Endothelial cell (in vitro differentiated cells): ENCODE measurements around the gene UQCC5. TPM values are rescaled to one million over a fixed set of nuclear protein-coding genes. Genes with fewer than 3 reads are reported as not detected.

ENCODE experiments used
- DNase-seq: peaks from one replicate; pipeline ENCODE4 v3.0.0; 2021; ENCODE audit warnings: low spot score
- H3K27ac Mint-ChIP-seq: one replicate; pipeline ENCODE4 v1.8.0; 2021; ENCODE audit warnings: mixed read lengths, inconsistent platforms; ENCODE audit not compliant: unreplicated experiment
- H3K27me3 Mint-ChIP-seq: one replicate; pipeline ENCODE4 v1.8.0; 2021; ENCODE audit warnings: mild to moderate bottlenecking, moderate library complexity, mixed read lengths, inconsistent platforms; ENCODE audit not compliant: unreplicated experiment
- H3K36me3 Mint-ChIP-seq: one replicate; pipeline ENCODE4 v1.8.0; 2021; ENCODE audit warnings: mild to moderate bottlenecking, low read depth, mixed read lengths, inconsistent platforms; ENCODE audit not compliant: unreplicated experiment
- H3K4me1 Mint-ChIP-seq: one replicate; pipeline ENCODE4 v1.8.0; 2021; ENCODE audit warnings: mild to moderate bottlenecking, mixed read lengths, inconsistent platforms; ENCODE audit not compliant: unreplicated experiment
- H3K4me3 Mint-ChIP-seq: one replicate; pipeline ENCODE4 v1.8.0; 2021; ENCODE audit warnings: mild to moderate bottlenecking, mixed read lengths, inconsistent platforms; ENCODE audit not compliant: unreplicated experiment
- H3K9me3 Mint-ChIP-seq: one replicate; pipeline ENCODE4 v1.8.0; 2021; ENCODE audit warnings: mixed read lengths, inconsistent platforms; ENCODE audit not compliant: unreplicated experiment
- total RNA-seq: library from RNA; stranded (reverse); fragmentation: NEBNext Ultra II Directional; extraction: Animal tissue kit (Norgen Biotek cat#: 25700); gene quantifications from one replicate; pipeline ENCODE4 v1.2.1, GENCODE V29; 2021; ENCODE audit not compliant: unreplicated experiment
- TF ChIP-seq, protein P1 (sequence below): fragments of 200-600 bp; sonication (generic); IDR thresholded peaks from one replicate; pipeline ENCODE4 v1.5.0; 2021; ENCODE audit warnings: antibody characterized with exemption; ENCODE audit not compliant: unreplicated experiment

Gene UQCC5
- total RNA-seq, 1 donor from 2014 or later = 13.3 TPM

DNA sequence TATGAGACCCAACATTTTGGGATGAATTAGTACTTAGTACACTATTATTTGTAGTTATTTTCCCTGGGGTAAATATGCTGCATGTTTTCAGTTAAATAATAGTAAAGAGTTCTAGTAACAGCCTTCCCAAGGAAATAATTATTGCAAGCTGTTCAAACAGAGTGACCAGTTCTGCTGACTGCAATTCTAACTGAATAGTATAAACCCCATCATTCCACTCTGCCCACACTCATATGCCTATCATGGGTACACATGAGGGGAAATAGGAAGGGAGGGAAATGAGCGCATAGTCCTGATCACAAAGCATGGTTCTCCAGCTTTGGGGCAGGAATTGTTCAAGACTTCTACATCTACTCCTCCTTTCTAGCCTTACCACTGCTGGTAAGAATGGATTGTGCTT is 18.7 kb downstream of the UQCC5 start:
- Mint-ChIP-seq H3K27ac (no peak overlapping the region), H3K9me3 (no peaks in the 10 kb centered on the region), H3K4me1 (no peaks in the 10 kb centered on the region)

DNA sequence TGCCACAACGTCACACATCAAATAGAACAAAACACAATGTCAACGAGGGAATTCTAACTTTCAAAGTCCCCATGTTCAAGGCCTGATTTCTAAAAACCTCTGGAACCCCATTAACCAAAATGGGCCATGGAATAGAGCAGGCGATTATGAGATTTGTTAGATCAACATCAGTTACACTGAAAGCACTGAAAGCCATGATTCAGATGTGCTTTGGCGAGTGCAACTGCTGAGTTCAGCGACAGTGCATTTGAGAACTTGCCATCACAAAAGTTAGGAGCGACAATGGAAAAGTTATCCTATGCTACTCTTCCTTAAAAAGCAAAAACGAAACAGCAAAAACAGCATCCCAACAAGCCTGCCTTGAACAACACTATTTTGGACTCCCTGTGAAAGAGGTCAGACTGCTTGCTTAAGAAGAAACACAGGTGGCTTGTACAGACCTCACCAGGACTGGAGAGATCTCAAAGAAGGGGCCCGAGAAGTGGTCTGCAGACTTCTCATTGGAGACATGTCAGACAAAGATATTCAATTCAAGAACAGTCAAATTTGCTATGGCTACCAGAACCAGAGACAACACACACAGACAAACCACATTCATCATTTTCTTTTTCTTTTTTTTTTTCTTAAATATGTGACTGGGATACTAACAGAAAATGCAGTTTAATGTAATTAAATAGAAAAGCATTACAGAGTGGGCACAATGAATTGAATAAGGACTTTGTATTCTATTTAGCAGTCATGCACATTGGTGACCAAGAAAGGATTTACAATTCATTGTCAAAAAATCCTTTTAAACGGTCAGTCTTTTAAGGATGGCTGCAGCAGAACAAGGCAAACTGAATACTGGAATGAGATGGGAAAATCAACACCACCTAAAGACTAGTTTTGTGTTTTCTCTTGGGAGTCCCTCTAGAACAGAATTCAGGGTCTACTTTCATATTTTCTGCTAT is 20.9 kb downstream of the UQCC5 start:
- H3K27ac Mint-ChIP-seq = no peak overlapping the region
- peaks cover 26% of the 10 kb centered on the region for H3K36me3 Mint-ChIP-seq
- no peaks in the 10 kb centered on the region for H3K4me1 Mint-ChIP-seq
- no peaks in the 10 kb centered on the region for H3K9me3 Mint-ChIP-seq
- H3K27me3 Mint-ChIP-seq = no peaks in the 10 kb centered on the region
- TF ChIP-seq, protein P1, sequence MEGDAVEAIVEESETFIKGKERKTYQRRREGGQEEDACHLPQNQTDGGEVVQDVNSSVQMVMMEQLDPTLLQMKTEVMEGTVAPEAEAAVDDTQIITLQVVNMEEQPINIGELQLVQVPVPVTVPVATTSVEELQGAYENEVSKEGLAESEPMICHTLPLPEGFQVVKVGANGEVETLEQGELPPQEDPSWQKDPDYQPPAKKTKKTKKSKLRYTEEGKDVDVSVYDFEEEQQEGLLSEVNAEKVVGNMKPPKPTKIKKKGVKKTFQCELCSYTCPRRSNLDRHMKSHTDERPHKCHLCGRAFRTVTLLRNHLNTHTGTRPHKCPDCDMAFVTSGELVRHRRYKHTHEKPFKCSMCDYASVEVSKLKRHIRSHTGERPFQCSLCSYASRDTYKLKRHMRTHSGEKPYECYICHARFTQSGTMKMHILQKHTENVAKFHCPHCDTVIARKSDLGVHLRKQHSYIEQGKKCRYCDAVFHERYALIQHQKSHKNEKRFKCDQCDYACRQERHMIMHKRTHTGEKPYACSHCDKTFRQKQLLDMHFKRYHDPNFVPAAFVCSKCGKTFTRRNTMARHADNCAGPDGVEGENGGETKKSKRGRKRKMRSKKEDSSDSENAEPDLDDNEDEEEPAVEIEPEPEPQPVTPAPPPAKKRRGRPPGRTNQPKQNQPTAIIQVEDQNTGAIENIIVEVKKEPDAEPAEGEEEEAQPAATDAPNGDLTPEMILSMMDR = no peak
- no peak overlapping the region for H3K4me3 Mint-ChIP-seq
- no peak for DNase-seq

More for the DNA sequence above, 18.7 kb downstream of the UQCC5 start:
- Mint-ChIP-seq H3K36me3 (peaks cover 23% of the 10 kb centered on the region), H3K4me3 (no peak overlapping the region), H3K27me3 (no peaks in the 10 kb centered on the region)
- TF ChIP-seq, protein P1 = no peak
- no peak for DNase-seq

DNA sequence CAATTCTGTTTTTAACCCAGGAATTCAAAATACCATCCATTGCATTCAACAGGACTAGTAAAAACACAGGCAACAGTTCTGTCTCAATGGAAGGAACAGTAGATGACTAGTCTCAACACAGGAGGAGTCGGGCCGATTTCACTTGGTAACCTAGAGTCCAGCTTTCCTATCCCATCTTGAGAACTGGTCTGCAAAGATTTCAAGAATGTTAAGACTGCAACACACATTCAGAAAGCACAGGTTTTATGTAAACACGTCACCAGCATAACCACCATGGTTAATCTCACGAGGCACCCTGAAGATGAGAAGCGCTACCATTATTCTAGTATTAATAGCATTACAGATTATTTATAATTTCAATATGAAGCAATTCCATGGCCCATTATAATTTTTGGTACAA is 22.0 kb downstream of the UQCC5 start:
- Mint-ChIP-seq H3K36me3 (peaks cover 34% of the 10 kb centered on the region), H3K27ac (no peak overlapping the region), H3K9me3 (no peaks in the 10 kb centered on the region), H3K4me1 (no peaks in the 10 kb centered on the region), H3K27me3 (no peaks in the 10 kb centered on the region), H3K4me3 (no peak overlapping the region)
- TF ChIP-seq, protein P1 = no peak
- no peak for DNase-seq

DNA sequence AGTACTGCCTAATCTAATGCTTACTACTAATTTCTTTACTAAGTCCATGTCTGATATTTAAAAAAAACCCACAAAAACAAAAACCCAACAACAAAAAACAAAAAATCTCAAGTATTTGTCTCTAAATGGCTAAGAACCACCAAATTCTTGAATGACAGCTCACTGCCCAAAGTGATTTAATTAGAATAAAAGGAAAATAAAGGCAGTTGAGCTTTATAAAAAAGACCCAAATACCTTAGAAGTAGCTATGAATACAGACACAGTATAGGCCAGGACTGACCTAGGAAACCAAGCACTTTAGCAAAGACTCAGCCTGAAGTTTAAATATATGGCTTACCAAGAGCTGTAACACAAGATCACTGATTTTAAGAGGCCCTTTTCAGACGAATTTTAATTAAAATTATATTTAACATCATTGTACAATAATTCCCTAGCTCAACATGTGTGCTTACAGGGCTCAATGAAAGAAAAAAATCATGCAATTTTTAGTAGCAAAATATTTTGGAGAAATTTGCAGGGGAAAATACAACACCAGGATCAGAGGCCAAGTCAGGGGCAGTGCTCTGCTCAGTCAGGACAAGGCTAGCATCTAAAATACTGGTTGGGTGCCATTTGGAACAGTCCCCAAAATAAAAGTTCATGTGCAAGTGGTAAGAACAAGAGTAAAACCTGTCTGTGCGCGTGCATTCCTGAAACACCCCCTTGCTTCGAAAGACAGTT is 24.8 kb downstream of the UQCC5 start:
- no peaks in the 10 kb centered on the region for H3K27me3 Mint-ChIP-seq
- H3K36me3 Mint-ChIP-seq = peaks cover 28% of the 10 kb centered on the region
- no peak overlapping the region for H3K4me3 Mint-ChIP-seq
- no peak overlapping the region for H3K27ac Mint-ChIP-seq
- no peaks in the 10 kb centered on the region for H3K9me3 Mint-ChIP-seq
- TF ChIP-seq, protein P1 = no peak
- H3K4me1 Mint-ChIP-seq = no peaks in the 10 kb centered on the region
- DNase-seq = no peak

DNA sequence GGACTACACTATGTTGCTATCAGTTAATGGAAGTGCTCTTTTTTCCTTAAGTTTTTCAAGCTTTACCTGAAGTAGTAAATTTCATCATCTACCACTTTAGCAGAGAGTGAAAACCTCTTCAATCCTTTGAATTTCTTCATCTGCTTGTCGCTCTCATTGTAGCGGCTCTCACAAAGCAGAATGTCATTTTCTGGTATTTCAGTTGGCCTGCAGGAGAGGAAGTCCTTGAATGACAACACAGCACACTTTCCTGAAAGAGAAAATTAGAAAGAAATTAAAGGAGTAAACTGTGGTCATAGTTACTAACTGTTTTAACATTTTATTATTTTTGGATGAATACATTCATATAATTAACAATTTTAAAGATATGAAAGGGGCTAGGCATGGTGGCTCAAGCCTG is 27.6 kb downstream of the UQCC5 start:
- Mint-ChIP-seq H3K9me3 (no peaks in the 10 kb centered on the region), H3K4me1 (no peaks in the 10 kb centered on the region), H3K27ac (no peak overlapping the region), H3K4me3 (no peak overlapping the region), H3K27me3 (no peaks in the 10 kb centered on the region), H3K36me3 (peaks cover 27% of the 10 kb centered on the region)
- DNase-seq = no peak
- TF ChIP-seq, protein P1 = no peak
